K562 treated with DMSO at 1 percent for 48 hours (cell line): ENCODE results near the gene PIGC. TPM values are rescaled to one million over a fixed set of nuclear protein-coding genes. Genes with fewer than 3 reads are reported as not detected.

ENCODE experiments used
- total RNA-seq: library from RNA; unstranded; fragments of 300-600 nt; gene quantifications from 2 replicates; pipeline ENCODE4 v1.2.3, GENCODE V29; 2022; ENCODE audit warnings: low replicate concordance; ENCODE audit errors: extremely low read depth

Gene PIGC
- total RNA-seq, result not detected in 2 replicates

GRCh38 chr1:172443666-172444453 is at the start of gene PIGC:
Gene PIGC, minus strand, starts transcription at chr1:172444069. Its CDS starts 1,447 bp downstream, at chr1:172442622.

GRCh38 chr1:172420385-172420784 is 23.5 kb downstream of the PIGC start, which contains the start of gene C1orf105:
Gene C1orf105, plus strand, starts transcription at chr1:172420685. Its CDS starts 201 bp downstream, at chr1:172420886.

Other genes starting within 250 kb of the PIGC start
- gene C1orf105, start 23.4 kb downstream of the PIGC start, total RNA-seq, result not detected in 2 replicates
- not detected in 2 replicates for gene SUCO, start 89.1 kb upstream of the PIGC start, total RNA-seq
- gene FASLG, start 215.0 kb upstream of the PIGC start, total RNA-seq, result not detected in 2 replicates